ENCODE measurements around the gene SHROOM1.
"Not testable (repeated sequence)": the region's sequence is repeated elsewhere in the genome, so short reads cannot be mapped to it uniquely, and the experiment has no call there.

The SHROOM1 gene

GRCh38 chr5:132867046-132867451, 36.6 kb upstream of the SHROOM1 start:
- H2AFZ ChIP-seq (ENCODE audit: low read length, unreplicated experiment): peak overlapping the region; percentile 61

GRCh38 chr5:132866342-132867045, 36.0 kb upstream of the SHROOM1 start, which contains the start of the genes GDF9 and UQCRQ:
GDF9 (minus strand) TSS chr5:132866469; CDS start chr5:132864533, 1,936 bp downstream.
UQCRQ (plus strand) TSS chr5:132866642; CDS start chr5:132866882, 240 bp downstream.
- Histone ChIP-seq H3K36me3 (ENCODE audit: insufficient read depth, low read length) (no peaks in the 10 kb centered on the region; the same call in 1 of the 2 replicates), H3K27me3 (ENCODE audit: insufficient read depth, low read length) (no peaks in the 10 kb centered on the region), H3K27ac (ENCODE audit: low read depth, low read length) (peak within 1 kb of the TSS; percentile 70), H3K4me3 (ENCODE audit: low read depth, low read length) (peak within 1 kb of the TSS; percentile 93), H3K4me1 (ENCODE audit: control insufficient read depth, insufficient read depth, low read length, unreplicated experiment) (peaks cover 12% of the 10 kb centered on the region), H3K79me2 (ENCODE audit: control insufficient read depth, insufficient read depth, low read length, unreplicated experiment) (peaks cover 15% of the 10 kb centered on the region), H2AFZ (ENCODE audit: low read length, unreplicated experiment) (peak within 1 kb of the TSS; percentile 92)

More at GRCh38 chr5:132867046-132867451, 36.6 kb upstream of the SHROOM1 start:
- no peaks in the 10 kb centered on the region; the same call in 1 of the 2 replicates for H3K36me3 ChIP-seq (ENCODE audit: insufficient read depth, low read length)
- peak overlapping the region; percentile 93 for H3K4me3 ChIP-seq (ENCODE audit: low read depth, low read length)
- H3K79me2 ChIP-seq (ENCODE audit: control insufficient read depth, insufficient read depth, low read length, unreplicated experiment): peaks cover 15% of the 10 kb centered on the region
- peak overlapping the region; percentile 69 for H3K27ac ChIP-seq (ENCODE audit: low read depth, low read length)
- H3K27me3 ChIP-seq (ENCODE audit: insufficient read depth, low read length): no peaks in the 10 kb centered on the region
- peaks cover 12% of the 10 kb centered on the region for H3K4me1 ChIP-seq (ENCODE audit: control insufficient read depth, insufficient read depth, low read length, unreplicated experiment)

- peak overlapping the region; percentile 70 for H3K27ac ChIP-seq (ENCODE audit: low read depth, low read length)
- peak overlapping the region; percentile 92 for H2AFZ ChIP-seq (ENCODE audit: low read length, unreplicated experiment)
- no peaks in the 10 kb centered on the region for H3K27me3 ChIP-seq (ENCODE audit: insufficient read depth, low read length)
- no peaks in the 10 kb centered on the region; the same call in 1 of the 2 replicates for H3K36me3 ChIP-seq (ENCODE audit: insufficient read depth, low read length)
- peaks cover 15% of the 10 kb centered on the region for H3K79me2 ChIP-seq (ENCODE audit: control insufficient read depth, insufficient read depth, low read length, unreplicated experiment)
- peak overlapping the region; percentile 93 for H3K4me3 ChIP-seq (ENCODE audit: low read depth, low read length)
- H3K4me1 ChIP-seq (ENCODE audit: control insufficient read depth, insufficient read depth, low read length, unreplicated experiment): peaks cover 12% of the 10 kb centered on the region
Measured at GRCh38 chr5:132865668-132866341, 35.4 kb upstream of the SHROOM1 start.

GRCh38 chr5:132860742-132861141, 30.3 kb upstream of the SHROOM1 start:
- Histone ChIP-seq H3K27ac (ENCODE audit: low read depth, low read length) (no peak overlapping the region), H3K4me3 (ENCODE audit: low read depth, low read length) (no peak overlapping the region), H3K79me2 (ENCODE audit: control insufficient read depth, insufficient read depth, low read length, unreplicated experiment) (no peaks in the 10 kb centered on the region), H2AFZ (ENCODE audit: low read length, unreplicated experiment) (no peak overlapping the region), H3K36me3 (ENCODE audit: insufficient read depth, low read length) (no peaks in the 10 kb centered on the region), H3K4me1 (ENCODE audit: control insufficient read depth, insufficient read depth, low read length, unreplicated experiment) (peaks cover 5% of the 10 kb centered on the region), H3K27me3 (ENCODE audit: insufficient read depth, low read length) (no peaks in the 10 kb centered on the region)

GRCh38 chr5:132859889-132860437, 29.5 kb upstream of the SHROOM1 start:
- Histone ChIP-seq H3K27ac (ENCODE audit: low read depth, low read length) (no peak overlapping the region), H3K4me3 (ENCODE audit: low read depth, low read length) (no peak overlapping the region), H3K4me1 (ENCODE audit: control insufficient read depth, insufficient read depth, low read length, unreplicated experiment) (no peaks in the 10 kb centered on the region), H3K79me2 (ENCODE audit: control insufficient read depth, insufficient read depth, low read length, unreplicated experiment) (no peaks in the 10 kb centered on the region), H3K27me3 (ENCODE audit: insufficient read depth, low read length) (no peaks in the 10 kb centered on the region), H3K36me3 (ENCODE audit: insufficient read depth, low read length) (no peaks in the 10 kb centered on the region), H2AFZ (ENCODE audit: low read length, unreplicated experiment) (no peak overlapping the region)

- H3K4me1 ChIP-seq (ENCODE audit: control insufficient read depth, insufficient read depth, low read length, unreplicated experiment): no peaks in the 10 kb centered on the region
- no peaks in the 10 kb centered on the region for H3K27me3 ChIP-seq (ENCODE audit: insufficient read depth, low read length)
- no peak overlapping the region for H3K4me3 ChIP-seq (ENCODE audit: low read depth, low read length)
- H2AFZ ChIP-seq (ENCODE audit: low read length, unreplicated experiment): no peak overlapping the region
- H3K79me2 ChIP-seq (ENCODE audit: control insufficient read depth, insufficient read depth, low read length, unreplicated experiment): no peaks in the 10 kb centered on the region
- H3K36me3 ChIP-seq (ENCODE audit: insufficient read depth, low read length): no peaks in the 10 kb centered on the region
- H3K27ac ChIP-seq (ENCODE audit: low read depth, low read length): no peak overlapping the region
Measured at GRCh38 chr5:132856011-132856410, 25.6 kb upstream of the SHROOM1 start.

- not testable (repeated sequence) for H3K4me1 ChIP-seq (ENCODE audit: control insufficient read depth, insufficient read depth, low read length, unreplicated experiment); H3K79me2 ChIP-seq (ENCODE audit: control insufficient read depth, insufficient read depth, low read length, unreplicated experiment); H3K27ac ChIP-seq (ENCODE audit: low read depth, low read length); H3K27me3 ChIP-seq (ENCODE audit: insufficient read depth, low read length); H3K4me3 ChIP-seq (ENCODE audit: low read depth, low read length); H3K36me3 ChIP-seq (ENCODE audit: insufficient read depth, low read length); H2AFZ ChIP-seq (ENCODE audit: low read length, unreplicated experiment)
Measured at GRCh38 chr5:132854992-132855391, 24.5 kb upstream of the SHROOM1 start.

- Histone ChIP-seq H3K79me2 (ENCODE audit: control insufficient read depth, insufficient read depth, low read length, unreplicated experiment) (no peaks in the 10 kb centered on the region), H3K36me3 (ENCODE audit: insufficient read depth, low read length) (no peaks in the 10 kb centered on the region), H3K4me3 (ENCODE audit: low read depth, low read length) (no peak overlapping the region), H3K27ac (ENCODE audit: low read depth, low read length) (no peak overlapping the region), H3K4me1 (ENCODE audit: control insufficient read depth, insufficient read depth, low read length, unreplicated experiment) (no peaks in the 10 kb centered on the region), H3K27me3 (ENCODE audit: insufficient read depth, low read length) (no peaks in the 10 kb centered on the region), H2AFZ (ENCODE audit: low read length, unreplicated experiment) (peak overlapping the region; percentile 75)
Measured at GRCh38 chr5:132854301-132854700, 23.9 kb upstream of the SHROOM1 start.

GRCh38 chr5:132853790-132854189, 23.3 kb upstream of the SHROOM1 start:
- Histone ChIP-seq H3K4me1 (ENCODE audit: control insufficient read depth, insufficient read depth, low read length, unreplicated experiment) (no peaks in the 10 kb centered on the region), H3K27ac (ENCODE audit: low read depth, low read length) (no peak overlapping the region), H3K79me2 (ENCODE audit: control insufficient read depth, insufficient read depth, low read length, unreplicated experiment) (no peaks in the 10 kb centered on the region), H3K27me3 (ENCODE audit: insufficient read depth, low read length) (no peaks in the 10 kb centered on the region), H2AFZ (ENCODE audit: low read length, unreplicated experiment) (no peak overlapping the region), H3K36me3 (ENCODE audit: insufficient read depth, low read length) (no peaks in the 10 kb centered on the region), H3K4me3 (ENCODE audit: low read depth, low read length) (no peak overlapping the region)

- H3K79me2 ChIP-seq (ENCODE audit: control insufficient read depth, insufficient read depth, low read length, unreplicated experiment): no peaks in the 10 kb centered on the region
- no peaks in the 10 kb centered on the region for H3K4me1 ChIP-seq (ENCODE audit: control insufficient read depth, insufficient read depth, low read length, unreplicated experiment)
- H3K4me3 ChIP-seq (ENCODE audit: low read depth, low read length): no peak overlapping the region
- no peaks in the 10 kb centered on the region for H3K27me3 ChIP-seq (ENCODE audit: insufficient read depth, low read length)
- no peak overlapping the region for H3K27ac ChIP-seq (ENCODE audit: low read depth, low read length)
- no peak overlapping the region for H2AFZ ChIP-seq (ENCODE audit: low read length, unreplicated experiment)
- H3K36me3 ChIP-seq (ENCODE audit: insufficient read depth, low read length): no peaks in the 10 kb centered on the region
Measured at GRCh38 chr5:132853323-132853722, 22.9 kb upstream of the SHROOM1 start.
